Ishikawa (cell line): ENCODE data around the gene RASD1.

Source experiments
- CEBPB ChIP-seq: IDR thresholded peaks from 2 replicates; pipeline ENCODE4 v1.6.1; 2012
- CREB1 ChIP-seq: IDR thresholded peaks from 2 replicates; pipeline ENCODE4 v1.6.1; 2012; ENCODE audit warnings: low read depth
- EGR1 ChIP-seq: IDR thresholded peaks from 2 replicates; pipeline ENCODE4 v1.6.1; 2012
- EP300 ChIP-seq: IDR thresholded peaks from 2 replicates; pipeline ENCODE4 v1.6.1; 2012; ENCODE audit warnings: borderline replicate concordance
- FOXM1 ChIP-seq: IDR thresholded peaks from 2 replicates; pipeline ENCODE4 v1.6.1; 2012; ENCODE audit warnings: low read depth, borderline replicate concordance
- MAX ChIP-seq: IDR thresholded peaks from 2 replicates; pipeline ENCODE4 v1.6.1; 2012
- NFIC ChIP-seq: IDR thresholded peaks from 2 replicates; pipeline ENCODE4 v1.6.1; 2012
- RAD21 ChIP-seq: IDR thresholded peaks from 2 replicates; pipeline ENCODE4 v1.6.1; 2012; ENCODE audit warnings: low read depth
- REST ChIP-seq: IDR thresholded peaks from 2 replicates; pipeline ENCODE4 v1.6.1; 2012; ENCODE audit warnings: low read depth, mild to moderate bottlenecking
- TAF1 ChIP-seq: IDR thresholded peaks from 2 replicates; pipeline ENCODE4 v1.6.1; 2012; ENCODE audit warnings: low read depth, mild to moderate bottlenecking
- TCF12 ChIP-seq: IDR thresholded peaks from 2 replicates; pipeline ENCODE4 v1.6.1; 2012; ENCODE audit warnings: low read depth
- TEAD4 ChIP-seq: IDR thresholded peaks from 2 replicates; pipeline ENCODE4 v1.6.1; 2012
- USF1 ChIP-seq: IDR thresholded peaks from 2 replicates; pipeline ENCODE4 v1.6.1; 2012
- YY1 ChIP-seq: IDR thresholded peaks from 2 replicates; pipeline ENCODE4 v1.6.1; 2012; ENCODE audit warnings: low read depth
- ZBTB7A ChIP-seq: IDR thresholded peaks from 2 replicates; pipeline ENCODE4 v1.6.1; 2012; ENCODE audit warnings: low read depth

RASD1 gene

GRCh38 chr17:17481860-17482259, 14.3 kb downstream of the RASD1 start:
- TF ChIP-seq EGR1 (no peak), MAX (no peak), ZBTB7A (no peak), TAF1 (no peak)

GRCh38 chr17:17480593-17481148, 15.5 kb downstream of the RASD1 start:
- TF ChIP-seq RAD21: no peak
- no peak for TF ChIP-seq TCF12
- no peak for TF ChIP-seq CREB1
- TF ChIP-seq NFIC: no peak
- no peak for TF ChIP-seq USF1
- TF ChIP-seq REST: no peak
- TF ChIP-seq MAX: no peak
- no peak for TF ChIP-seq TAF1
- TF ChIP-seq FOXM1: no peak
- no peak for TF ChIP-seq EGR1
- no peak for TF ChIP-seq EP300
- TF ChIP-seq ZBTB7A: no peak
- no peak for TF ChIP-seq YY1
- TF ChIP-seq TEAD4: no peak
- TF ChIP-seq CEBPB: no peak

GRCh38 chr17:17479209-17479608, 17.0 kb downstream of the RASD1 start:
- TF ChIP-seq CREB1 (no peak), TCF12 (no peak), YY1 (no peak), ZBTB7A (no peak), CEBPB (no peak), RAD21 (no peak), NFIC (no peak), TAF1 (no peak), MAX (no peak), EP300 (no peak), FOXM1 (no peak), EGR1 (no peak), TEAD4 (no peak), REST (no peak)

GRCh38 chr17:17476865-17477467, 19.2 kb downstream of the RASD1 start, which contains the start of gene MED9:
Gene MED9 (plus strand): TSS chr17:17477000. CDS start chr17:17477042, 42 bp downstream.
- TF ChIP-seq MAX (peak; percentile 59; the same call in 1 of the 2 replicates), RAD21 (no peak), CREB1 (peak; percentile 97), TEAD4 (no peak), EGR1 (peak; percentile 91), TCF12 (peak; percentile 57; the same call in 1 of the 2 replicates), EP300 (peak; percentile 39; the same call in 1 of the 2 replicates), TAF1 (peak; percentile 79), ZBTB7A (no peak), REST (0 out of 2 replicates have a peak, but pooled peaks have one; percentile 13), NFIC (0 out of 2 replicates have a peak, but pooled peaks have one; percentile 37), YY1 (peak; percentile 84)
